NCI-H2107 (cell line): Measurements from ENCODE around the gene ARHGAP15.

ENCODE experiments used
- DNase-seq: peaks from one replicate; lab custom pipeline; 2025; lab: John Stamatoyannopoulos, UW

ARHGAP15 gene

GRCh38 chr2:143689541-143689940 is 560.3 kb downstream of the ARHGAP15 start:
- no peak for DNase-seq

GRCh38 chr2:143690235-143690634 is 561.0 kb downstream of the ARHGAP15 start:
- DNase-seq: no peak

- no peak for DNase-seq
These were observed 561.9 kb downstream of the ARHGAP15 start for GRCh38 chr2:143691121-143691520.

- no peak for DNase-seq
These were observed 562.9 kb downstream of the ARHGAP15 start for GRCh38 chr2:143692162-143692561.

- no peak for DNase-seq
These were observed 563.7 kb downstream of the ARHGAP15 start for GRCh38 chr2:143692967-143693366.

GRCh38 chr2:143694335-143694734 is 565.1 kb downstream of the ARHGAP15 start:
- no peak for DNase-seq

- DNase-seq: no peak
These were observed 567.4 kb downstream of the ARHGAP15 start for GRCh38 chr2:143696651-143697050.

GRCh38 chr2:143697744-143698143 is 568.5 kb downstream of the ARHGAP15 start:
- no peak for DNase-seq

- DNase-seq: no peak
These were observed 569.1 kb downstream of the ARHGAP15 start for GRCh38 chr2:143698352-143698751.

- no peak for DNase-seq
These were observed 569.8 kb downstream of the ARHGAP15 start for GRCh38 chr2:143698888-143699570.

GRCh38 chr2:143700865-143701264 is 571.6 kb downstream of the ARHGAP15 start:
- no peak for DNase-seq

GRCh38 chr2:143701785-143702184 is 572.6 kb downstream of the ARHGAP15 start:
- no peak for DNase-seq

GRCh38 chr2:143702931-143703330 is 573.7 kb downstream of the ARHGAP15 start:
- no peak for DNase-seq

GRCh38 chr2:143704451-143705106 is 575.4 kb downstream of the ARHGAP15 start:
- no peak for DNase-seq

GRCh38 chr2:143705108-143705707 is 576.0 kb downstream of the ARHGAP15 start:
- no peak for DNase-seq

- no peak for DNase-seq
These were observed 577.1 kb downstream of the ARHGAP15 start for GRCh38 chr2:143706354-143706753.

GRCh38 chr2:143708682-143709081 is 579.5 kb downstream of the ARHGAP15 start:
- no peak for DNase-seq

GRCh38 chr2:143710196-143710595 is 581.0 kb downstream of the ARHGAP15 start:
- DNase-seq: no peak

- DNase-seq: no peak
These were observed 581.7 kb downstream of the ARHGAP15 start for GRCh38 chr2:143710879-143711278.

- no peak for DNase-seq
These were observed 587.3 kb downstream of the ARHGAP15 start for GRCh38 chr2:143716522-143716921.

GRCh38 chr2:143717053-143717452 is 587.8 kb downstream of the ARHGAP15 start:
- DNase-seq: no peak

GRCh38 chr2:143717536-143718168 is 588.4 kb downstream of the ARHGAP15 start:
- no peak for DNase-seq

GRCh38 chr2:143718745-143719144 is 589.5 kb downstream of the ARHGAP15 start:
- no peak for DNase-seq
